Neural cell (in vitro differentiated cells): Measurements from ENCODE around the gene LIG1.

Experiments used
- EP300 ChIP-seq: fragments of 450-650 bp; conservative IDR thresholded peaks from 2 replicates; pipeline ENCODE4 v1.6.1; 2014; ENCODE audit warnings: antibody characterized with exemption, mild to moderate bottlenecking, moderate library complexity; ENCODE audit not compliant: poor library complexity, severe bottlenecking
- EZH2 ChIP-seq: fragments of 200-600, 300-800 bp; shearing (Covaris generic), sonication (generic); IDR thresholded peaks from 2 replicates; pipeline ENCODE4 v1.6.1; 2014; ENCODE audit warnings: antibody characterized with exemption, low read length, borderline replicate concordance, mild to moderate bottlenecking; ENCODE audit not compliant: insufficient read depth, poor library complexity, severe bottlenecking
- MXI1 ChIP-seq: fragments of 450-650 bp; conservative IDR thresholded peaks from 2 replicates; pipeline ENCODE4 v1.6.1; 2014; ENCODE audit warnings: antibody characterized with exemption, mild to moderate bottlenecking; ENCODE audit not compliant: poor library complexity, severe bottlenecking
- POLR2AphosphoS5 ChIP-seq: IDR thresholded peaks from 2 replicates; pipeline ENCODE4 v1.6.1; 2012
- RAD21 ChIP-seq: fragments of 450-650 bp; conservative IDR thresholded peaks from 2 replicates; pipeline ENCODE4 v1.6.1; 2014; ENCODE audit warnings: antibody characterized with exemption, mild to moderate bottlenecking, moderate library complexity
- SMC3 ChIP-seq: fragments of 450-650 bp; conservative IDR thresholded peaks from 2 replicates; pipeline ENCODE4 v1.6.1; 2014; ENCODE audit warnings: antibody characterized with exemption, mild to moderate bottlenecking, moderate library complexity; ENCODE audit not compliant: poor library complexity
- TAF1 ChIP-seq: IDR thresholded peaks from 2 replicates; pipeline ENCODE4 v1.6.1; 2012; ENCODE audit warnings: low read depth
- TF ChIP-seq, protein P1 (sequence below): fragments of 450-650 bp; IDR thresholded peaks from 2 replicates; pipeline ENCODE4 v1.5.1; 2014; ENCODE audit warnings: antibody characterized with exemption, mild to moderate bottlenecking, moderate library complexity; ENCODE audit not compliant: poor library complexity, severe bottlenecking
- TF ChIP-seq, protein P2 (sequence below): IDR thresholded peaks from 2 replicates; pipeline ENCODE4 v1.6.1; 2012; ENCODE audit warnings: borderline replicate concordance

DNA sequence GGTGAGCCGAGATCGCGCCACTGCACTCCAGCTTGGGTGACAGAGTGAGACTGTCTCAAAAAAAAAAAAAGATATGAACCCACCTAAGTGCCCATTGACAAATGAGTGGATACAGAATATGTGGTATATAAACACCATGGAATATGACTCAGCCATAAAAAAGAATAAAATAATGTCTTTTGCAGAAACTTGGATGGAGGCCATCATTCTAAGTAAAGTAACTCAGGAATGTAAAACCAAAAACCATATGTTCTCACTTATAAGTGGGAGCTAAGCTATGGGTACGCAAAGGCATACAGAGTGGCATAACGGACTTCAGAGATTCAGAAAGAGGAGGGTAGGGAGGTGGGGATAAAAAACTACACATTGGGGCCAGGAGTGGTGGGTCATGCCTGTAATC is 89.0 kb downstream of the LIG1 start:
- TF ChIP-seq EZH2: no peak
- TF ChIP-seq POLR2AphosphoS5: no peak
- TF ChIP-seq, protein P1, sequence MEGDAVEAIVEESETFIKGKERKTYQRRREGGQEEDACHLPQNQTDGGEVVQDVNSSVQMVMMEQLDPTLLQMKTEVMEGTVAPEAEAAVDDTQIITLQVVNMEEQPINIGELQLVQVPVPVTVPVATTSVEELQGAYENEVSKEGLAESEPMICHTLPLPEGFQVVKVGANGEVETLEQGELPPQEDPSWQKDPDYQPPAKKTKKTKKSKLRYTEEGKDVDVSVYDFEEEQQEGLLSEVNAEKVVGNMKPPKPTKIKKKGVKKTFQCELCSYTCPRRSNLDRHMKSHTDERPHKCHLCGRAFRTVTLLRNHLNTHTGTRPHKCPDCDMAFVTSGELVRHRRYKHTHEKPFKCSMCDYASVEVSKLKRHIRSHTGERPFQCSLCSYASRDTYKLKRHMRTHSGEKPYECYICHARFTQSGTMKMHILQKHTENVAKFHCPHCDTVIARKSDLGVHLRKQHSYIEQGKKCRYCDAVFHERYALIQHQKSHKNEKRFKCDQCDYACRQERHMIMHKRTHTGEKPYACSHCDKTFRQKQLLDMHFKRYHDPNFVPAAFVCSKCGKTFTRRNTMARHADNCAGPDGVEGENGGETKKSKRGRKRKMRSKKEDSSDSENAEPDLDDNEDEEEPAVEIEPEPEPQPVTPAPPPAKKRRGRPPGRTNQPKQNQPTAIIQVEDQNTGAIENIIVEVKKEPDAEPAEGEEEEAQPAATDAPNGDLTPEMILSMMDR: no peak
- no peak for TF ChIP-seq EP300
- TF ChIP-seq, protein P2, sequence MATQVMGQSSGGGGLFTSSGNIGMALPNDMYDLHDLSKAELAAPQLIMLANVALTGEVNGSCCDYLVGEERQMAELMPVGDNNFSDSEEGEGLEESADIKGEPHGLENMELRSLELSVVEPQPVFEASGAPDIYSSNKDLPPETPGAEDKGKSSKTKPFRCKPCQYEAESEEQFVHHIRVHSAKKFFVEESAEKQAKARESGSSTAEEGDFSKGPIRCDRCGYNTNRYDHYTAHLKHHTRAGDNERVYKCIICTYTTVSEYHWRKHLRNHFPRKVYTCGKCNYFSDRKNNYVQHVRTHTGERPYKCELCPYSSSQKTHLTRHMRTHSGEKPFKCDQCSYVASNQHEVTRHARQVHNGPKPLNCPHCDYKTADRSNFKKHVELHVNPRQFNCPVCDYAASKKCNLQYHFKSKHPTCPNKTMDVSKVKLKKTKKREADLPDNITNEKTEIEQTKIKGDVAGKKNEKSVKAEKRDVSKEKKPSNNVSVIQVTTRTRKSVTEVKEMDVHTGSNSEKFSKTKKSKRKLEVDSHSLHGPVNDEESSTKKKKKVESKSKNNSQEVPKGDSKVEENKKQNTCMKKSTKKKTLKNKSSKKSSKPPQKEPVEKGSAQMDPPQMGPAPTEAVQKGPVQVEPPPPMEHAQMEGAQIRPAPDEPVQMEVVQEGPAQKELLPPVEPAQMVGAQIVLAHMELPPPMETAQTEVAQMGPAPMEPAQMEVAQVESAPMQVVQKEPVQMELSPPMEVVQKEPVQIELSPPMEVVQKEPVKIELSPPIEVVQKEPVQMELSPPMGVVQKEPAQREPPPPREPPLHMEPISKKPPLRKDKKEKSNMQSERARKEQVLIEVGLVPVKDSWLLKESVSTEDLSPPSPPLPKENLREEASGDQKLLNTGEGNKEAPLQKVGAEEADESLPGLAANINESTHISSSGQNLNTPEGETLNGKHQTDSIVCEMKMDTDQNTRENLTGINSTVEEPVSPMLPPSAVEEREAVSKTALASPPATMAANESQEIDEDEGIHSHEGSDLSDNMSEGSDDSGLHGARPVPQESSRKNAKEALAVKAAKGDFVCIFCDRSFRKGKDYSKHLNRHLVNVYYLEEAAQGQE: no peak
- TF ChIP-seq SMC3: no peak
- TF ChIP-seq MXI1: no peak
- TF ChIP-seq TAF1: no peak
- TF ChIP-seq RAD21: no peak
